GM18502 (cell line): ENCODE results near the gene DGKG.

Experiments used
- ATAC-seq: cut with Tn5 transposase; IDR thresholded peaks from one replicate; pipeline ENCODE4 v1.9.1; 2021; ENCODE audit warnings: mild to moderate bottlenecking; ENCODE audit not compliant: unreplicated experiment, poor library complexity

The DGKG gene

DNA sequence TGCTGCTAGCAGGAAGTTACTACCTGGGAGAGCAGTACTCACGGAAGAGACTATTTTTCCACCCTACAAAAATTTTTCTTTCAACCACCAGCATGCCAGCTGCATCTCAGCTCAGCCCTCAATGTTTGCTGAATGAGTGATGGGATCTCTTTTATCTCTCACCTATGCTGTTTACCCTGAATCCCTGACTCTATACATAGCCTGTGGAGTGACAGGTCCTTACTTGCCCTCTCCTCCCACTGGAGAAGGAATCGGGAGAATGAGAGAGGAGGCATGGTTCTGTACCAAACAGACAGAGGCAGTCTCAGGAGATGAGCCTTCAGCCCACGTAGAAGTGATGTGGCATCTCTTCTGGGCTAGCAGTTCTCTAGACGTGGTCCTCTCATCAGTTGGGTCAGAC lies 6.7 kb upstream of the DGKG start:
- ATAC-seq: no peak

- no peak for ATAC-seq
These were observed 6.1 kb upstream of the DGKG start for GRCh38 chr3:186368176-186368575.

DNA sequence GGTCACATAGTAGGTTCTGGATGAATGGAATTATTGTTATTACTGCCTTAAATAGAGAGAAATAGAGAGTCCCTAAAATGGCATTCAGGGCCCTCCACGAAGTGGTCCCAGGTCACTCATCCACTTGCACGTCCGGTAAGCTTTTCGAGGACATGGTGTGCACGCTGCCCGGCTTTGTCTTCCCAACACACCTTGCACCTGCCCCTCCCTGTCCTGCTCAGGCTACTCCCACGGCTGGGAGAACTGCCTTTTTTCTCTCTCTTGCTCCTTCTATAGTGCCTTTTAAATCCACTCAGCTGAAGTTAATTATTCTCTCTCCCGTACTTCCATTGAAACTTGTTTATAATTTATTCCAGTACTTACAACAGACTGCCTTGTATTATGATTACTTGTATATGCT lies 5.6 kb upstream of the DGKG start:
- no peak for ATAC-seq

DNA sequence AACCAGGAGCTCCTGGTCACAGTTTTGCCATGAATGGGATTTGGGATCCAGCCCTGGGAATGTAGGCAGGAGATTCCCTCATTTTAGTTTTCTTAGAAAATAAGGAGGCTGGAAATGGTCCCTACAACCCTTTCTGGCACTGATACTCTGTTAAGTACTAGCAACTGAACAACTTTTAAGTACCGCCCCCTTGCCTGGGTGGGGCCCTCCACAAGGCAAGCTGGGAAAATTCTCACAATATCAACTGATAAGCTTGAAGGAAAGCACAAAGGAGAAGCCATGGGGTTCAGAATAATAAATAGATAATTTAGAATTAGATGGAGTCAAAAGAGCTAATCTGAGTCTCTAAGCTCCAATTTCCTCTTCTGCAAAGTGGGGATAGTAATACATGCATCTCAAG lies 4.2 kb upstream of the DGKG start:
- ATAC-seq: no peak

- ATAC-seq: no peak
These were observed 3.4 kb upstream of the DGKG start for GRCh38 chr3:186365202-186365974.

GRCh38 chr3:186362988-186363387 lies 954 bp upstream of the DGKG start:
- ATAC-seq: no peak

DNA sequence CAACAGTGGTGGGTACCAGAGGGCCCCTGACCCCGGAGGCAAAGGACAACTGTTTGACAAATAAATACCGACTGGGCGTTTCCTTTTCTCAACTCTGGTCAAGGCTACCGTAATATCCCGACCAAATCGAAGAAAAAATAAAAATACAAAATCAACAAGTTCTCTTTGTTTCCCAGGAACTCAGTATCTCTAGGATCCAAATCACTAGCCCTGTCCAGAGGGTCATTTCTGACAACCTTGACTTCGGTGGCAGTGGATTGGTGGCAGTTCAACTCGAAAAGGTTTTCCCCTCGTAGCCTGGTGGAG lies 456 bp upstream of the DGKG start:
- no peak for ATAC-seq

DNA sequence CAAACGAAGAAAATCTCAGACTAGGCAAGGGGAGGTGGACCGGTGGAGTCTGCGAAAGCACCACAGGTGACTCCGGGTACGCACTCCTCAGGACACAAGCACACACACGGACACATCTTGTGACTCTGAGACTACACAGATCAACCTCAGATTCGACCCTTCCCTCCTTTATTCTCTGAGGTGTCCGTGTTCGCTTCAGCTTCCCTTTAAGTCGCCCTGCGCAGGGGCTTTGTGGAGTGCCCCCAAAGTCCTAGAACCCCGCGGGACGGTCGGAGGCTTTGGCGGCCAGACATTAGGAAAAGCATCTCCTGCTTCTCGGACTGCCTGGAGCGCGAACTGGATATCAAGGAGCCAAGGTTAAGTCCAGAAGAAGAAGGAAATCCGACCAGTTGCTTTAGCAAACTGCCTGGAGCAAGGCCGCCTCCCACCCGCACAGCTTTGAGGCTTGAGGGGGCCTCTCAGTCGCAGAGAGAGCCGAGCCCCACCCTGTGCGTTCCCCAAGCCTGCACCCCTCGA lies 730 bp downstream of the DGKG start:
- no peak for ATAC-seq

- no peak for ATAC-seq
These were observed 1.3 kb downstream of the DGKG start for GRCh38 chr3:186360779-186361178.

GRCh38 chr3:186359078-186359477 lies 3.0 kb downstream of the DGKG start:
- no peak for ATAC-seq

DNA sequence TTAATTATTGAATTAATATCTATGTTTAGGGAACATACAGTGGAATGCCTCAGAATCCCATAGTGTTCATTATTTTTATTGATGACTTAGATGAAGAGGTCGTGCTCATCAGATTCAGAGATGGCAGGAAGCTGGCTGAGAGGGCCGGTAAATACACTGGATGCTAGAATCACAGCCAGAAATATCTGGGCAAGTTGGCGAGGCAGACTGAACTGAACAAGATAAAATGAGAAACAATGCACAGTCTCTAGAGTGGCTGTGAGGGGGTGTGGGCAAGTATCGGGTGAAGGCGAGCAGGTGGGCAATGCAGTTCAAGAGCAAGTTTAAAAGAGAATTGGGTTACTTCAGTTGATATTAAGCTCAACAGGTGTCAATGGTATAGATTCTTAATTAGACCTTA lies 5.9 kb downstream of the DGKG start:
- no peak for ATAC-seq

DNA sequence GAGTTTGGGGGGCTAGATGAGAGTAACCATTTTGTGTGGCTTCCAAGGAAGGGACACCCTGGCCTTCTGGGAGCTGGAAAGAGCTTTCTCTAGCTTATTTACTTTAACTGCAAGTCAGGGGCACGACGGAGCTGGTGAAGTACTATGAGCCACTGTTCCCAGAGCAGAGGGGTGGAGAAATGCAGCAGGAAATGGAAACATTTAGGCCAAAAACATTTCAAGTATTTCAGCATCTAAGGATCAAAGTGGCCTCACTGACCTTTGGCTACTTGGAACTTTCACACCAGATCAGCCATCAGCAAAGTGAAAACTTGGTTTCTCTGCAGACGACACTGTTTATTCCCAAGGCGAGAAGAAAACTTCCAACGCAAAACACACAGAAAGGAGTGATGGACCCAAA lies 7.9 kb downstream of the DGKG start:
- ATAC-seq: no peak

GRCh38 chr3:186352369-186352768 lies 9.7 kb downstream of the DGKG start:
- ATAC-seq: no peak

DNA sequence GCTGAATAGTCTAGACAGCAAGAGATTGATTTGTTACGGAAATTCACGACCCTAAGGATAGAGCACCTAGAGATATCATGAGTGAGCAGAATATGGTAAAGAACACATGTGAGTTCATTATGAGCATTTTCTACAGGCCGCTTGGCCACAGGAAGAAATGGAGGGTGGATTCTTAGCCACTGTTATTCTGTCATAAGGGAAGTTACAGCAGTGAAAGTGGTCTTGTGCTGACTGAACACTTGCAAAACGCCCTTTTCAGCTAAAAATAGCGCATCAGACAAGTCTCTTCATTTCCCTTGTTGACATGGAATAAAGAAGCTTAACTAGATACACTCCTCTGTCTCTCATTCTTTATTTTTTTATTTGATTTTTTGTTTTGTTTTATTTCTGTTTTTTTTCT lies 19.8 kb downstream of the DGKG start:
- ATAC-seq: no peak

GRCh38 chr3:186340204-186340603 lies 21.8 kb downstream of the DGKG start:
- ATAC-seq: no peak

GRCh38 chr3:186339180-186339918 lies 22.7 kb downstream of the DGKG start:
- ATAC-seq: no peak

GRCh38 chr3:186333256-186333655 lies 28.8 kb downstream of the DGKG start:
- ATAC-seq: no peak

DNA sequence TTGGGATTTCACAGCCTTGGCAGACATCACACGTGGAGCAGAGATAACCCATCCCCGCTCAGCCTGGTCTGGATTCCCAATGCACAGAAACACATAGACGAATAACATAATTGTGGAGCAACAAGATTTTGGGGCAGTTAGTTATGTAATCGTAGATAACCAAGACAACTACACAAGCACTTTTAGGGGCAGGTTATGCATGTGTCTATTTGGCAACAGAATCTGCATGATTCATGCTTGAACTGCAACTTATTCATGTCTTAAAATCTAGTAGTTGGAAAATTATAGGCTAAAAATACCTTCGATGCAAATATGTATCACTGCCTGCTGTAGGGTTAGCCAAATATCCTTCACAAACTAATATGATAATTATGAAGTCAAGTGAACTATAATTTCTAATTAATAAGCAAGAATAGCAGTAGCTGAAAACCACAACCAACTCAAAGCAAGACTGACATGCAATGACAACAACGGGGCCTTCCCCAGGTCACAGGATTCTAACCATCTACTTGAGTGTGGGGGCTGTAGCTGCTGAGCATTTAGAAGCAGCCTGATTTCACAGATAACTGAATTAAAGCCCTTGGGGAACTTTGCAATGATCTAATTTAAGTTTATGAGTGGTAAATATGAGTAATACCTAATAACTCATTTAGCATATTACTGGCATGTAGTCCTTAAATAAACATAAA lies 31.1 kb downstream of the DGKG start:
- no peak for ATAC-seq

DNA sequence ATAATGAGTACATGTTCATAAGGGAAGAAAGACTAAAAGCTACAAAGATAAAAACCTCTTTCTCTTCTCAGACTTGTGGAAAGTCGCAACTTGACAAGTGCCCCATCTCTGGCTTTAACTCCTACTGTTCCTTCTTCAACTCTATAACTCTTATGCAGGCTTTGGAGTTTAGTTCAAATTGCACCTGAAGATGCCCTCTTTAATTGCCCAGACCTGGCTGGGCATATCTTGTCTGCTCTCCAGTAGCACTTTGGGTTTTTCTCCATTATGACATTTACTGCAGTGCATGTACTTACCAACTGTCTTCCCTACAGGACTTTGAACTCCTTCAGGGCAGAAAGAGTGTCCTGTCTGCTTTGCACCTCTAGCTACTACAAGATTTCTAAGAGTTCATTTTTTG lies 32.4 kb downstream of the DGKG start:
- no peak for ATAC-seq

DNA sequence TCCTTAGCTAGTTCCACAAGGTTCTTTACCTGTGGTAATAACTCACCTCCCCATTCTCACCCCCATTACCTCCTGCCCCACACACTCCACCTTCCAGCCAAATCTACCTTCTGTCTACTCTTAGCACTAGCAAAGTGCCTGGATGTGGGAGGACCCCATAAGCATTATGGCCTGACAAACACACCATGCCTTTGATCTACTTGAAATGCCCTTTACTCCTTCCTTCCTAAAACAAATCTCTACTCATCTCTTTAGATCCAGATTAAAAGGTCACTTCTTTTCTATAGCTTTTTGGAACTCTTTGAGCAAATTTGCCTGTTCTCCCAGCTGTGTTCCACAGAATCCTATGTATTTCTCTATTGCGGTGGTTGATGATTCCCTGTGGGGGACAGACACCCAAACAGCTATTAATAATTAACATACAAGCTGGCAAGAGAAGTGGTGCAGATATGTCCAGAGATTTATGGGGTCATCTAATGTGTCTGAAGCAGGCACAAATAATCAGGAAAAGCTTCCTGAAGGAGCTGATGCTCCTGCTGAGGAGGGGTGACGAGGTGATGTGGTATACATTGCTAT lies 34.0 kb downstream of the DGKG start:
- no peak for ATAC-seq

DNA sequence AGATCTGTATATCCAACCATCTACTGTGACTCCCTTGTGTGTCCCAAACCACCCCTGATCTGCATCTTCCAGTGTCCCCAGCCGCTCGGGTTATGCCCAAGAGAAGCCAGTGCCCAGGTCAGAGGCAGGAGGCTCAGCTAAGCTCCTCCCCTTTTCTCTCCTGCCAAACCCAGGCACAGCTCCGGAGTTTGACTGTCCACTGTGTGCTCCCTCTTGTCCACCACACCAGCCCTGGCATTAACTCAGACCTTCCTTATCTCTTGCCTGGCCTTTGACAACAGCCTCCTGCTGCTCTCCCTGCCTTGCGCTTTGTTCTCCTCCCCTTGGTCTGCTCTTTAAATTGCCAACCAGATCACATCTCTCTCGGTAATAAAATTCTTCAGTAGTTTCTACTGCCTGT lies 39.3 kb downstream of the DGKG start:
- no peak for ATAC-seq
